Loucy (cell line): ENCODE results near the gene RAP1GDS1.

ENCODE experiments used
- H2AFZ ChIP-seq: fragments of 200-600 bp; sonication (generic); 2 replicates; pipeline ENCODE4 v1.6.0; 2016; ENCODE audit warnings: antibody characterized with exemption, mild to moderate bottlenecking, low read length, moderate library complexity
- H3F3A ChIP-seq: fragments of 200-600 bp; 2 replicates; pipeline ENCODE4 v1.6.0; 2016; ENCODE audit warnings: antibody characterized with exemption, low read depth, mild to moderate bottlenecking
- H3K27me3 ChIP-seq: fragments of 200-600 bp; sonication (generic); 2 replicates; pipeline ENCODE4 v1.6.1; 2014; ENCODE audit warnings: low read length, mild to moderate bottlenecking; ENCODE audit not compliant: insufficient read depth, poor library complexity, severe bottlenecking
- H3K36me3 ChIP-seq: fragments of 200-600 bp; sonication (generic); 2 replicates; pipeline ENCODE4 v1.6.1; 2016; ENCODE audit warnings: low read length; ENCODE audit not compliant: insufficient read depth
- H3K4me1 ChIP-seq: fragments of 200-600 bp; sonication (generic); 2 replicates; pipeline ENCODE4 v1.5.1; 2014; ENCODE audit warnings: low read length, mild to moderate bottlenecking; ENCODE audit not compliant: insufficient read depth, poor library complexity, severe bottlenecking
- H3K4me2 ChIP-seq: fragments of 200-600 bp; sonication (generic); 2 replicates; pipeline ENCODE4 v1.6.0; 2014; ENCODE audit warnings: antibody characterized with exemption, low read length, low read depth, mild to moderate bottlenecking; ENCODE audit not compliant: poor library complexity, severe bottlenecking
- H3K4me3 ChIP-seq: fragments of 200-600 bp; sonication (generic); 2 replicates; pipeline ENCODE4 v1.5.1; 2014; ENCODE audit warnings: low read length, mild to moderate bottlenecking, mixed read lengths; ENCODE audit not compliant: poor library complexity, severe bottlenecking
- H3K79me2 ChIP-seq: fragments of 200-600 bp; sonication (generic); 2 replicates; pipeline ENCODE4 v1.6.1; 2014; ENCODE audit warnings: low read length; ENCODE audit not compliant: insufficient read depth
- H3K9ac ChIP-seq: fragments of 200-600 bp; sonication (generic); 2 replicates; pipeline ENCODE4 v1.6.0; 2014; ENCODE audit warnings: mild to moderate bottlenecking, low read depth, low read length, moderate library complexity; ENCODE audit not compliant: poor library complexity, severe bottlenecking
- H3K9me2 ChIP-seq: fragments of 200-600 bp; sonication (generic); replicated peaks from 2 replicates; pipeline ENCODE4 v1.6.1; 2016; ENCODE audit warnings: low read depth, low read length, mixed read lengths
- H3K9me3 ChIP-seq: fragments of 200-600 bp; sonication (generic); 2 replicates; pipeline ENCODE4 v1.6.1; 2014; ENCODE audit warnings: mild to moderate bottlenecking, antibody characterized with exemption, low read length, low read depth; ENCODE audit not compliant: insufficient read depth
- H4K20me1 ChIP-seq: fragments of 200-600 bp; sonication (generic); 2 replicates; pipeline ENCODE4 v1.6.0; 2014; ENCODE audit warnings: antibody characterized with exemption, low read length, mild to moderate bottlenecking; ENCODE audit not compliant: insufficient read depth, poor library complexity, severe bottlenecking
- CTCF ChIP-seq: fragments of 200-600 bp; sonication (generic); conservative IDR thresholded peaks from 2 replicates; pipeline ENCODE4 v1.5.1; 2014; ENCODE audit warnings: mild to moderate bottlenecking, antibody characterized with exemption, low read length
- EZH2phosphoT487 ChIP-seq: fragments of 200-600 bp; IDR thresholded peaks from 2 replicates; pipeline ENCODE4 v1.6.1; 2018; ENCODE audit warnings: antibody characterized with exemption, mild to moderate bottlenecking, moderate library complexity, borderline replicate concordance

Gene RAP1GDS1

GRCh38 chr4:98482847-98483806 lies 221.9 kb downstream of the RAP1GDS1 start:
- H3K9me2 ChIP-seq: no peaks in the 10 kb centered on the region
- H3K4me2 ChIP-seq: no peak overlapping the region
- no peaks in the 10 kb centered on the region for H3K27me3 ChIP-seq
- H3K79me2 ChIP-seq: no peaks in the 10 kb centered on the region
- no peak overlapping the region for H3K4me3 ChIP-seq
- no peaks in the 10 kb centered on the region for H4K20me1 ChIP-seq
- H3K9me3 ChIP-seq: no peaks in the 10 kb centered on the region
- no peak for TF ChIP-seq EZH2phosphoT487
- TF ChIP-seq CTCF: no peak
- H3K9ac ChIP-seq: no peak overlapping the region
- peaks cover 5% of the 10 kb centered on the region; the same call in 1 of the 2 replicates for H3K36me3 ChIP-seq
- no peak overlapping the region for H2AFZ ChIP-seq
- H3F3A ChIP-seq: no peaks in the 10 kb centered on the region
- H3K4me1 ChIP-seq: peaks cover 7% of the 10 kb centered on the region

DNA sequence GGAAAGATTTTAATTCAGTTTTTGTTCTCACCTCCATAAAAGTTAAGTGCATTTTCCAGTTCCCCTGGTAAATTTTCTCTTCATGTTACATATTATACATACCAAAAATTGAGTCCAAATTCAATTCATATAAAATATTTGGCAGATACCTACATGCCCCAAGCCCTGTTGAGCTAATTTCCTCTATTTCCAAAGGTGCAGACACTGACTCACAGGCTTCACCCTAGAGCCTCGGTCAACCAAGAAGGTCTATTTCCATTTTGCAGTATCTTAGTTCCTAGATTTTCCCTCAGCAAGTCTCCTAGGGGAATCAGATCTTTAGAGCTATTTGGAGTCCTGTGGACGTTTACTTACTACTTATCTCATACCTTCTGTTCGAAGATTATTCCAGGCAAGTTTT lies 222.8 kb downstream of the RAP1GDS1 start:
- Histone ChIP-seq H3K27me3 (no peaks in the 10 kb centered on the region), H3K4me3 (no peak overlapping the region), H3K36me3 (no peaks in the 10 kb centered on the region), H4K20me1 (no peaks in the 10 kb centered on the region), H3K79me2 (no peaks in the 10 kb centered on the region), H3K4me2 (no peak overlapping the region), H3K9me3 (no peaks in the 10 kb centered on the region), H3K9ac (no peak overlapping the region), H3F3A (no peaks in the 10 kb centered on the region), H3K9me2 (no peaks in the 10 kb centered on the region), H3K4me1 (peaks cover 7% of the 10 kb centered on the region), H2AFZ (no peak overlapping the region)
- TF ChIP-seq CTCF (no peak), EZH2phosphoT487 (no peak)

GRCh38 chr4:98485816-98486345 lies 224.7 kb downstream of the RAP1GDS1 start:
- Histone ChIP-seq H3K9me3 (no peaks in the 10 kb centered on the region), H3K27me3 (no peaks in the 10 kb centered on the region), H3K4me1 (peaks cover 7% of the 10 kb centered on the region), H3K9ac (no peak overlapping the region), H3K79me2 (no peaks in the 10 kb centered on the region), H3K4me3 (no peak overlapping the region), H3K4me2 (no peak overlapping the region), H4K20me1 (no peaks in the 10 kb centered on the region), H3K9me2 (no peaks in the 10 kb centered on the region), H3F3A (no peaks in the 10 kb centered on the region), H2AFZ (no peak overlapping the region), H3K36me3 (no peaks in the 10 kb centered on the region)
- no peak for TF ChIP-seq EZH2phosphoT487
- TF ChIP-seq CTCF: no peak
